Measurements from ENCODE around the gene GAS6. TPM values are rescaled to one million over a fixed set of nuclear protein-coding genes. Genes with fewer than 3 reads are reported as not detected.

Gene GAS6
- total and polyA plus RNA-seq, 9 of the 15 experiments (the other 6 are each of a cell fraction or from before 2014, with no cell fraction given) = 0.14 to 9.7 (median 4.7) TPM; not detected in 1

DNA sequence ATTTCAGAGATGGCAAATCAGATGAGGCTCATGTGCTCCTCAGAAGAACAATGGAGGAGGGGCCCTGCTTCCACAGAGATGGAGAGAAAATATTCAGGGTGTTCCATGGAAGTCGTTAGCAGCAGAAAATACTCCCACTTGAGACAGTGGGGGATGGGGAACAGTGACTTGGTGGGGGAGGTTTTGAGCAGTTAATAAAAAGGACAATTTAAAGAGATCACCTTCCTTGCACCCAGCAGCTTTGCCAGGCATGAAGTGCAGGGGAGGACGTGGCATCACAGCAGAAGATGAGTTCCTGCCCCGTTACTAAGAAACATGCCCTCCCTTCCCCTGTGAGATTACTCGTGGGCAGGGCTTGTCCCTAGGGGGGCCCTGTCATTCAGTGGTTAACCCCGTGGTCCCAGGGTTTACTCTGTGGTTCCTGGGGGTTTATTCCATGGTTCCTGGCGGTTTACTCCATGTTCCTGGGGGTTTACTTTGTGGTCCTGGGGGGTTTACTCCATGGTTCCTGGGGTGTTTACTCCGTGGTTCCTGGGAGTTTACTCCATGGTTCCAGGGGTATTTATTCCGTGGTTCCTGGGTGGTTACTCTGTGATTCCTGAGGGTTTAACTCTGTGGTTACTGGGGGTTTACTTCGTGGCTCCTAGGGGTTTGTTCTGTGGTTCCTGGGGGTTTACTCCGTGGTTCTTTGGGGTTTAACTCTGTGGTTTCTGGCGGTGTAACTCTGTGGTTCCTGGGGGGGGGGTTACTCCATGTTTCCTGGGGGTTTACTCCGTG, 55.6 kb downstream of the GAS6 start:
- Histone ChIP-seq H2AFZ (ENCODE audit: low read depth, low read length) (no peak overlapping the region), H3K4me1 (replicated peaks in 1 of 2; ENCODE audit: control insufficient read depth in 2 of 2, insufficient read depth in 2 of 2, low read length in 2 of 2) (peaks cover 0 to 15% of the 10 kb centered on the region in 2 experiments; a peak in 2 of 5 replicates), H3K9ac (ENCODE audit: insufficient read depth in 1 of 2, low read depth in 2 of 2, low read length in 2 of 2) (no peak overlapping the region), H3K27me3 (ENCODE audit: control insufficient read depth in 2 of 2, insufficient read depth in 2 of 2, low read length in 2 of 2) (peaks cover 5 to 24% of the 10 kb centered on the region in 2 experiments; a peak in 4 of 5 replicates), H3K36me3 (ENCODE audit: control insufficient read depth, insufficient read depth, low read length) (no peaks in the 10 kb centered on the region), H3K4me2 (ENCODE audit: insufficient read depth, low read length) (no peak overlapping the region), H3K9me1 (ENCODE audit: control insufficient read depth, insufficient read depth, low read length) (no peaks in the 10 kb centered on the region), H4K20me1 (replicated peaks; ENCODE audit: control insufficient read depth, insufficient read depth, low read length) (no peaks in the 10 kb centered on the region), H3K27ac (ENCODE audit: extremely low read depth, low read depth, low read length) (no peak overlapping the region), H3K4me3 (no peak overlapping the region), H3K79me2 (ENCODE audit: control insufficient read depth, insufficient read depth, low read length) (no peaks in the 10 kb centered on the region), H3K9me3 (replicated peaks; ENCODE audit: control insufficient read depth, insufficient read depth, low read depth, low read length) (peaks cover 4% of the 10 kb centered on the region; the same call in 1 of the 2 replicates)
- intact Hi-C loops (cut with micrococcal nuclease) (no loop called here), in situ Hi-C loops (cut with MboI) (no loop called here)
- FAIRE-seq = no peak
- no TSS peak for BruUV-seq (replicated peaks)
- ChIA-PET POLR2A (no interaction called here), CTCF (ENCODE audit: low intra/inter-chr PET ratio) (no interaction called here)
- 4% methylated on average over 8 of the region's 12 CpGs for WGBS (ENCODE audit: insufficient coverage, low coverage, missing lambda C conversion rate)
- DNase-seq (ENCODE audit: extremely low read depth in 1 of 4, low spot score in 3 of 4) = no peak
- TF ChIP-seq ZNF445 (CRISPR knock-in tag; IDR thresholded peaks at IDR 0.05; ENCODE audit: low read depth) = peak; percentile 81; the same call in 1 of the 2 replicates
- no peak for TF ChIP-seq TCF15 (CRISPR knock-in tag; IDR thresholded peaks at IDR 0.05)
- TF ChIP-seq BCLAF1 (IDR thresholded peaks at IDR 0.05; ENCODE audit: borderline replicate concordance in 1 of 2, control insufficient read depth in 1 of 2, low read depth in 2 of 2, low read length in 1 of 2) = no peak
- no peak for ATAC-seq

Data from K562 (cell line).